Activated naive CD4-positive, alpha-beta T cell treated with anti-CD3 and anti-CD28 coated beads, Interleukin-2, amount 50 U/mL, for 24 hours (primary cell): Measurements from ENCODE around the gene PRKAR1A.

Source experiments
- H3K27ac Mint-ChIP-seq: one replicate; pipeline ENCODE4 v1.8.0; 2021; ENCODE audit warnings: mild to moderate bottlenecking, mixed read lengths
- H3K27me3 Mint-ChIP-seq: one replicate; pipeline ENCODE4 v1.8.0; 2021; ENCODE audit warnings: mixed read lengths
- H3K36me3 Mint-ChIP-seq: one replicate; pipeline ENCODE4 v1.8.0; 2021; ENCODE audit warnings: mixed read lengths
- H3K4me1 Mint-ChIP-seq: one replicate; pipeline ENCODE4 v1.8.0; 2021; ENCODE audit warnings: mixed read lengths
- H3K4me3 Mint-ChIP-seq: one replicate; pipeline ENCODE4 v1.8.0; 2021; ENCODE audit warnings: mild to moderate bottlenecking, mixed read lengths
- H3K9me3 Mint-ChIP-seq: one replicate; pipeline ENCODE4 v1.8.0; 2021; ENCODE audit warnings: mixed read lengths

Gene PRKAR1A

DNA sequence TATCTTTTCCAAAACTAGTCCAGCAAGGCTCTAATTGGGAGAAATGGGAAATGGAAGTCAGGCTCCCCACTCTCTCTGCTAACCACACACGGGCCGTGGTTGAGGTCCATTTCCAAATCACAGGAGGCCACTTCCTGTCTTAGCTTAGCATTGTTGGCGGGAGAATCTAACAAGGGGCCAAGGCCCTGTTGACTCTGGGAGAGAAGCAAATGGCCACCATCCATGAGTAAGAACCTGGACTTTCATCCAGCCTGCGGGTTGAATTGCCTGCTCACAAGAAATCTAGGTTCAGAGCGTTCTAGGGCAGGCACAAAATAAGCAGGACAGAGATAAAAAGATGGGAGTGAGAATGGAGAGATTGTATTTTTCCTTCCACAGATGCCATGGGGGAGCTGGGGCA lies 83.3 kb downstream of the PRKAR1A start:
- Mint-ChIP-seq H3K4me3 (no peak overlapping the region), H3K27ac (no peak overlapping the region), H3K9me3 (no peaks in the 10 kb centered on the region), H3K36me3 (peaks cover 1% of the 10 kb centered on the region), H3K27me3 (peaks cover 51% of the 10 kb centered on the region), H3K4me1 (peaks cover 17% of the 10 kb centered on the region)

GRCh38 chr17:68595986-68596385 lies 83.8 kb downstream of the PRKAR1A start:
- Mint-ChIP-seq H3K27me3 (peaks cover 49% of the 10 kb centered on the region), H3K4me1 (peaks cover 17% of the 10 kb centered on the region), H3K27ac (no peak overlapping the region), H3K36me3 (peaks cover 1% of the 10 kb centered on the region), H3K4me3 (no peak overlapping the region), H3K9me3 (no peaks in the 10 kb centered on the region)

GRCh38 chr17:68596411-68596945 lies 84.2 kb downstream of the PRKAR1A start:
- Mint-ChIP-seq H3K36me3 (peaks cover 1% of the 10 kb centered on the region), H3K9me3 (no peaks in the 10 kb centered on the region), H3K4me3 (no peak overlapping the region), H3K27me3 (peaks cover 49% of the 10 kb centered on the region), H3K4me1 (peaks cover 18% of the 10 kb centered on the region), H3K27ac (no peak overlapping the region)

- Mint-ChIP-seq H3K27ac (no peak overlapping the region), H3K27me3 (peaks cover 51% of the 10 kb centered on the region), H3K36me3 (peaks cover 1% of the 10 kb centered on the region), H3K9me3 (no peaks in the 10 kb centered on the region), H3K4me3 (no peak overlapping the region), H3K4me1 (peaks cover 22% of the 10 kb centered on the region)
Observed at GRCh38 chr17:68598074-68598473, 85.8 kb downstream of the PRKAR1A start.

DNA sequence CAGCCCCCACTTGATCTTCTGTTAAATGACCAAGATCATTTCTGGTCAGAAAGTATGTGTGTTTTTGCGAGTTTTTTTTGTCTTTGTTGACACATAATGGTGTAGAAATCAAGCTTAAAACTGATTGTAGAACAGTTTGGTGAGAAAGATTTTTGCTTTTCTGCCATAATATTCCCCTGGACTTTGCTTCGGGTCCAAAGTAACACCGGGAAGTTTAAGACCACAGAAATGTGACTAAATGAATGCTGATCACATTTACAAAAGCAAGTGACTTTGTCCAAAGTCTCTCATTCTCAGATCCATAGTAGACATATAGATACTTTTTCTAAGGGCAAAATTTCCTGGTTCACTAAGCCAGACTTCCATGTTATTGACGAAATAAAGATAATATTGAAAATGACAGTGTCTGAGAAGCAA lies 86.3 kb downstream of the PRKAR1A start:
- H3K36me3 Mint-ChIP-seq: peaks cover 3% of the 10 kb centered on the region
- no peak overlapping the region for H3K27ac Mint-ChIP-seq
- H3K4me1 Mint-ChIP-seq: peaks cover 22% of the 10 kb centered on the region
- H3K9me3 Mint-ChIP-seq: no peaks in the 10 kb centered on the region
- no peak overlapping the region for H3K4me3 Mint-ChIP-seq
- H3K27me3 Mint-ChIP-seq: peaks cover 50% of the 10 kb centered on the region

GRCh38 chr17:68599091-68599490 lies 86.9 kb downstream of the PRKAR1A start:
- Mint-ChIP-seq H3K9me3 (no peaks in the 10 kb centered on the region), H3K27me3 (peaks cover 48% of the 10 kb centered on the region), H3K4me3 (no peak overlapping the region), H3K4me1 (peaks cover 22% of the 10 kb centered on the region), H3K27ac (no peak overlapping the region), H3K36me3 (peaks cover 1% of the 10 kb centered on the region)

- peaks cover 1% of the 10 kb centered on the region for H3K36me3 Mint-ChIP-seq
- H3K27me3 Mint-ChIP-seq: peaks cover 48% of the 10 kb centered on the region
Observed at GRCh38 chr17:68599552-68600066, 87.4 kb downstream of the PRKAR1A start.

DNA sequence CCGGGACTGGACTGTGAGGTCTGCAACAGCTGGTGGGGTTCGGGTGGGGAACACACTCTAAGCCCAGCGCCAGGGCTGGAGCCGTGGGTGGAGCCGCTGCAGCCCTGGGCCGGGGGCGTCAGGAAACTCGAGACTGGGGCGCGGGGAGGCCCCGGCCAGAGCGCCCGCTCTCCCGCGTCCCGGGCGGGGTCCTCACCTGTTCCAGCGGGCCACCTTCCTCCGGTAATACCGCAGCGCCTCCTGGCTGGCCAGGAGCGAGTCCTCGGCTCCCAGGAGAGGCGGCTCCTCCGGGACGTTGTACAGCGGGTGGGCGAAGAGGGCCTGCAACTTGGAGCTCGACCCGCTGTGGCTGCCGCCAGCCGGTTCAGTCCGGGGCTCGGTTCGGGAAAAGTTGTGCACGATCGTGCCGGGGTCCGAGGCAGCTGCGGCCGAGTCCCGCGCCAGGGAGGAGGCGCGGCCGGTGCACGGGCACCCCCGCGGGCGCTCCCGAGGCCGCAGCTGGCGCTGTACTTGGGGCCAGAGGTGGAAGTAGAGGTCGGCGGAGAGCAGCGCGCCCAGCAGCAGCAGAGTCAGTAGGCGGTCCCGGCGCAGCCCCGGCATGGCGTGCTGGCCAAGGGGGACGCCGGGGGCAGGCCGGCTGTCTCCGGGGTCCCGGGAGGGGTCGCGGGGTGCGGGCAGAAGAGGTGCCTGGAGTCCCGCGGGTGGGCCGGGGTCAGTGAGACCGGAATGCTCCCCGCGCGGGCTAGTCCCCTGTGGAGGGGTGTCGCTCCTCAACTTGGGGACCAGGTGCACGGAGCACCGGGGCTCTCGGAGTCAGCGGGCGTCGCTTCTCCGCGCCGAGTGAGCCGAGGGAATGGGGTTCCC lies 88.1 kb downstream of the PRKAR1A start:
- peak overlapping the region; percentile 79 for H3K4me3 Mint-ChIP-seq
- peaks cover 3% of the 10 kb centered on the region for H3K36me3 Mint-ChIP-seq
- H3K27me3 Mint-ChIP-seq: peaks cover 51% of the 10 kb centered on the region
- no peaks in the 10 kb centered on the region for H3K9me3 Mint-ChIP-seq
- peaks cover 18% of the 10 kb centered on the region for H3K4me1 Mint-ChIP-seq
- H3K27ac Mint-ChIP-seq: no peak overlapping the region

More at GRCh38 chr17:68599552-68600066, 87.4 kb downstream of the PRKAR1A start:
- Mint-ChIP-seq H3K27ac (no peak overlapping the region), H3K4me1 (peaks cover 22% of the 10 kb centered on the region), H3K9me3 (no peaks in the 10 kb centered on the region), H3K4me3 (peak overlapping the region; percentile 79)
